GM12892 (cell line): ENCODE data around the gene C12orf60. TPM values are rescaled to one million over a fixed set of nuclear protein-coding genes. Genes with fewer than 3 reads are reported as not detected.
"Not testable (repeated sequence)": the region's sequence is repeated elsewhere in the genome, so short reads cannot be mapped to it uniquely, and the experiment has no call there.

Source experiments
- DNase-seq: peaks from one replicate; pipeline ENCODE4 v3.0.0; 2011; ENCODE audit not compliant: insufficient read length
- FAIRE-seq: peaks from 2 replicates; lab custom pipeline; 2011; peaks lifted over from hg19 to GRCh38; lab: Jason Lieb, UNC
- POLR2A ChIP-seq: IDR thresholded peaks from 2 replicates; pipeline ENCODE4 v1.6.1; 2011; ENCODE audit warnings: low read depth, low read length, control low read depth
- POLR2AphosphoS5 ChIP-seq: IDR thresholded peaks from 2 replicates; pipeline ENCODE4 v1.6.1; 2011; ENCODE audit warnings: low read depth, low read length, control low read depth
- TAF1 ChIP-seq: IDR thresholded peaks from 2 replicates; pipeline ENCODE4 v1.6.1; 2011; ENCODE audit warnings: low read depth, mild to moderate bottlenecking, control low read depth, low read length, borderline replicate concordance
- polyA plus RNA-seq: library from polyadenylated mRNA; unstranded; fragments of >200 nt; gene quantifications from one replicate; pipeline ENCODE4 v1.2.1, GENCODE V29; 2012; ENCODE audit warnings: missing spikeins, inconsistent platforms; ENCODE audit not compliant: missing spikeins

Gene C12orf60, protein sequence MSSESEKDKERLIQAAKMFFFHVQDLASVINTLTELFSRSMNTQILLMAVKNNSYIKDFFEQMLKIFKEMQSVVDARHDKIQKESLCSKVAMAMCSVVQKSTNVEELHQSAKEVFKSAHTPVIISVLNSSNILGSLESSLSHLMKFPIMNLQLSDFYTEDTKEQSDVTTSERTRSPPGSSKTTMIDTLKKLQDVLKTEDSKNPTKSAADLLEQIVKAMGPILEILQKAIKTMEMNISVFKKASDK
- polyA plus RNA-seq = 3.6 TPM

DNA sequence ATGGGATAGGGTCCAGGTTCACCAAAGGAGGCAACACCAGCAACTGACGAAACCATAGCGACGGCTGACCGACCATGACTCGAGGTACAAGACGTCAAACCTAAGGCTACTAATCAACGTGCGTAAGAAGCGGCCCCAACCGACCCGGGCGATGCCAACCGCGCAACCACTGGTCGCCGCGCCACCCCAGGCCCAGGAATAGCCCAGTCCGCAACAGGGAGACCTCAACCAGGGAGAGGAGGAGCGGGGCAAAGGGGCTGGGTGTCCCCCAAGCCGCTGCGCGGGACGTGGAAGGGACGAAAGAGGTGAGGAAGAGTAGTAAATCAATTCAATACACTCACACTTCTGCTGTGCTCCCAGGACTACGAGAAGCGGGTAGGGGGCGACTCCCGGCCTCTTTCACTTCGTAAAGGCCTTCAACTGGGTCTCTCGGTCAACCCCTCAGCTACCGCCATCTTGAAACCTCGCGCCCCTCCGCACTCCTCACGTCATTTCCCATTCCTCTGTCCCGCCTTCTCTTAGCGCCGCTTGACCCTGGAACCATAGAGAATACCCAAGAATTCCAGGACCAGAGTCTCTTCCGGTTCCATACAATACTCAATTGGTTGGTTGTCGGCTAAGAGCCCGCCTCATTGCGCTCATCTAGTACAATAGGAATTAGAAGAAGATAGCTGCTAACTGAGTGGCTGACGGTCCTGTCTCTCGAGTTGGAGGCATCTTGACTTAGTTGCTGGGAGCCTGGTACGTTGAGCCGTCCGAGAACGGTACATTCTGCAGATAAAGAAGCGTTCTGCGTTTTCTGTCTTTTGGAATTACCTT, at the start of gene C12orf60, which contains the start of gene WBP11:
C12orf60 (plus strand) TSS at position 660 of the 819 bp plus-strand sequence. CDS start 19,266 bp downstream, outside the sequence.
WBP11 (minus strand) TSS at position 468 of the 819 bp plus-strand sequence. CDS start 2,095 bp downstream, outside the sequence.
- TF ChIP-seq TAF1 (0 out of 2 replicates have a peak, but pooled peaks have one; percentile 63), POLR2A (peak; percentile 84), POLR2AphosphoS5 (peak; percentile 65; the same call in 1 of the 2 replicates)
- peak; percentile 96 for FAIRE-seq
- DNase-seq = peak; percentile 63

DNA sequence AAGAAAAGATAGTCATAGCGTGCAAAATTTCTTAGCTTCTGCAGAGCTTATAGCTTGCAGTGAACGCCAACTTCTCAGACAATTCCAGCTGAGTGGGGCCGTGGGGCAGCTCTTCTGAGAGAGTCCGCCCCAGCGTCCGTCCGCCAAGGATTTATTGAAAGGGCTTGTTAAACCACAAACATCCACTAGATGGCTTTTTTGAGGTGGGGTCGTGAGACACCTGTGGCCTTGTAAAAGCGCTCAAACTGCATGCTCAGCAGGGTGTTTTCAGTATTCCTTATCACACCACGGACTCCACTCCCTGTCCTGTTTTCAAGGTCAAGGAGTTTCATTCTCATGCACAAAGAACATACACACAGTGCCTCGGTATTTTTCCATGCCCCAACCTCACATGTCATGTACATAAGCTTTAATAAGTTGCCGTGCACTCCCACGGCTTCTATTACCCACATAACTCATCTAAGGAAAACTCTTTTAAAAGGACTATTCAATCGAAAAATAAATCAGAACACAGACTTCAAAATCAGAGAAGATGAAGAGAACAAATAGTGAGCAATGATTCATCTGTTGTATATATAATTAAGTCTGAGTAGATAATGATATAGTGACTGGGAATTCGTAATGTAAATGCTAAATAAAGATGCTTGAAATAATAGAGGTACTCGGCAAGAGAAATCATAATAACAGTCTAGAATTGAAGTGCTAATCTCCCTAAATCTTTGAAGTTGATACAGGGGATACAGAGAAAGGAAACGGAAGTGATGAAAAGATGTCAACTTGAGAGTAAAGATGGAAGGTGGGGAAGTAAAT, 46.9 kb upstream of the C12orf60 start:
- no peak for TF ChIP-seq TAF1
- no peak for FAIRE-seq
- DNase-seq = no peak

DNA sequence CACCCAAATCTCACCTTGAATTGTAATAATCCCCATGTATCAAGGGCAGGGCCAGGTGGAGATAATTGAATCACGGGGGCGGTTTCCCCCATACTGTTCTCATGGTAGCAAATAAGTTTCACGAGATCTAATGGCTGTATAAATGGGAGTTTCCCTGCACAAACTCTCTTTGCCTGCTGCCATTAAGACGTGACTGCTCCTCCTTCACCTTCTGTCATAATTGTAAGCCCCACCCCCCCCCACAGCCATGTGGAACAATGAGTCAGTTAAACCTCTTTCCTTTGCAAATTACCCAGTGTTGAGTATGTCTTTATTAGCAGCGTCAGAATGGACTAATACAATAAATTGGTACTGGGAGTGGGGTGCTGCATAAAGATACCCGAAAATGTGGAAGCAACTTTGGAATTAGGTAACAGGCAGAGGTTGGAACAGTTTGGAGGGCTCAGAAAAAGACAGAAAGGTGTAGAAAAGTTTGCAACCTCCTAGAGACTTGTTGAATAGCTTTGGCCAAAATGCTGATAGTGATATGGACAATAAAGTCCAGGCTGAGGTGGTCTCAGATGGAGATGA, 43.7 kb upstream of the C12orf60 start:
- not testable (repeated sequence) for FAIRE-seq

DNA sequence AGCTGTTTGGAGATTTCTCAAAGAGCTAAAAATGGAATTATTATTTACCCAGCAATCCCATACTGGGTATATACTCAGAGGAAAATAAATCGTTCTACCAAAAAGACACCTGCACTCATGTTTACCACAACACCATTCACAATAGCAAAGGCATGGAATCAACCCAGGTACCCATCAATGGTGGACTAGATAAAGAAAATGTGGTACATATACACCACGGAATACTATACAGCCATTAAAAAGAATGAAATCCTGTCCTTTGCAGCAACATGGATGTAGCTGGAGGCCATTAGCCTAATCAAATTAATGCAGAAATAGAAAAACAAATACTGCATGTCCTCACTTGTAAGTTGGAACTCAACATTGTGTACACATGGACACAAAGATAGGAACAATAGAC, 38.1 kb upstream of the C12orf60 start:
- TF ChIP-seq POLR2A (no peak), POLR2AphosphoS5 (no peak), TAF1 (no peak)
- no peak for DNase-seq
- no peak for FAIRE-seq

More for the DNA sequence above, 43.7 kb upstream of the C12orf60 start:
- DNase-seq = not testable (repeated sequence)

DNA sequence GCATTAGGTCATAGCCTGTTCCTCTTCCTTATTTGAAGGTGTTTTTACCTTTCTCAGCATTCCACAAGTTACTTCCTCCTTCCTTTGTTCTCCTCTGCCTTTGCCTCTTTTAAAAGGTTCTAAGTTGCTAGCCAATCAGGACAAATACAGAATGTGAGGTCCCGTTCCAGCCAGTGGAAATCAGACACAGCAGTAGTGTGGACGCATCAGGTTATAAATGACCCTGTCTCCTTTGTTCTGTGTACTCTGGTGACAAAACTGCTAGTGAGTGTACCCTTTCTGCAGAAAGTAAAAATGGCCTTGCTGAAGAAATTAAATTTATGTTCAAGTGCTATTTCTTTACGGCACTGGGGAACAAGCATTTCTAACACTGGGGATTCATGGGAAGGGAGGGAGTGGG, 37.5 kb upstream of the C12orf60 start:
- not testable (repeated sequence) for DNase-seq, FAIRE-seq

DNA sequence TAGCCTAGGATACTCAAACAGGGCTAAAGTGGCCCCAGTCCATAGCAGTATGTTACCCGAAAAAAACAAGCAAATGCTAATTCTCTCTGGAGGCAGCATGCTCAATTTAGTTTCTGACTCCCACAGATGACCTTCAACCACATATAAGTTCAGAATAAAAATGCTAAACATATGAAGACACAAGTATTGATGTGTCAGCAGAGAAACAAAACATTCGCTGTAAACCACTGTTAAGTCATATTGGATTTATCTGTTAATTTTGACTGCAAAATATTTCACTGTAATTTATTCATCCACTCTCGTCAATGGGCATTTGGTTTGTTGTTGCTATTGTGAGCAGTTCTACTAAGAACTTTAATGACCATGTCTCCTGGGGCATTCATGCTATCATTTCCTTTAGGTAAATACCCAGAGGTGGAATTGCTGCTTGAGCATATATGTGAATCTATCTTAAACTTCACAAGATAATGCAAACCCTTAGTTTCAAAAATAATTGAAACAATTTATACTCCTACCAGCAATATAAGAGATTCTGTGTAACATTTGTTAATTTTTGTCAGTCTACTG, 36.7 kb upstream of the C12orf60 start:
- FAIRE-seq (no peak), DNase-seq (no peak)
- TF ChIP-seq POLR2A = no peak

DNA sequence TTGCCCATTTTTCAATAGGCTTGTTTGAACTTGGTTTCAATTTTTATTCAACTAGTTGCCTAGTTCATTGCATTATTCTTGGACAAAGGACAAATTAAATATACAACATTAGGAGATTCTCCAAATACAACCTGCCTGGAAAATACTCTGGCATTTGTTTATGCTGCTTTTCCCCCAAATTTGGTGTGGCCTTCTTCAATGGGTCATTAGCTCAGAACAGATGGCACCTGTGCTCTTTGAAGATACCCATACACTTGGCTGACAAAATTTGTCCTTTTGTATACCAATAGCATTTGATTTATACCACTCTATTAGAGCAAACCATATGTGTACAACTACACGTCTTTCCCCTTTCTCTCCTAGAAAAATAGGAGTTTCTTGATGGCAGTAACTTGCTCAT, 35.9 kb upstream of the C12orf60 start:
- DNase-seq = no peak
- FAIRE-seq = no peak
- no peak for TF ChIP-seq POLR2A
- no peak for TF ChIP-seq TAF1
- TF ChIP-seq POLR2AphosphoS5 = no peak

DNA sequence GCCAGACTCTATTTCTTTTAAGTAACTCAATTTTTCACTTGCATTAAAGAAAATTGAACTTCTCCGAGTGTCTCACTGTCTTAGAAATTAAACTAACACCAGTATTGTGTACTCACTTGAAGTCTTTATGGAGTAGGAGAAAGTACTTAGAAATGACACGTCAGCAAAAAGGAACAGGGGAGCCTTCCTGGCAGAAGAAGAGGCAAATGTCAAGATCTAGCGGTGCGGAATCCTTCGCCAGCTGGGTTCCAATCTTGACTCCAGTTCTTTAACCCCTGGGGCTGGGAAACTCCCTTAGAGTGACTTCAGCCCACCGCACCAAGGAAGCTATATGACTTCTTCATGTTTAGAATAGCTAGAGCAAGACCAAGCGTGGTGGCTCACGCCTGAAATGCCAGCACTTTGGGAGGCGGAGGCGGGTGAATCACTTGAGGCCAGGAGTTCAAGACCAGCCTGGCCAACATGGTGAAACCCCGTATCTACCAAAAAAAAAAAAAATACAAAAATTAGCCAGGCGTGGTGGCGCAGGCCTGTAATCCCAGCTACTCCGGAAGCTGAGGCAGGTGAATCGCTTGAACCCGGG, 34.6 kb upstream of the C12orf60 start:
- DNase-seq = peak; percentile 2
- FAIRE-seq = peak; percentile 64
- TF ChIP-seq TAF1 = no peak
- TF ChIP-seq POLR2AphosphoS5 = no peak
- TF ChIP-seq POLR2A = no peak

DNA sequence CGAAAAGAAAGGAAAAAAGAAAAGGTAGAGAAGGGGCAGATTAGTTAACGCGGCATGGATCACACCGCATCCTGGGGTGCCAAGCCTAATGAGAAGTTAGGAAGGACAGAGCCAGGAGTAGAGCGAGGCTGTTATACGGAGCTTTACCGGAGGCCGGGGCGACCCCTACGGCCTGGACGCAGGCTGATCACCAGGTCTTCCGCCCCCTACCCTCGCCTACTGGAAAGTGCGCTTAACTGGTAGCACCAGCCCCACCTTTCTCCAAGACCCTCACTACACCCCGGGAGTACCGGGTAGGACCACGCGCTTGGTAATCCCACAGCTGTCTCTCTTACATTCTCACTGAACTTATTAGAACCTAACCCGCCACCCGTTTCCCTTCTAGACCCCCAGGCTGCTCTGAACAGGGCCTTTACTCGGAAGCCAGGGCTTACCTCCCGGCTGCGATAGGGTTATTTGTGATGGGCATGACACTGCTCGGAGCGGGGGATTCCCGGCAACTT, 34.0 kb upstream of the C12orf60 start:
- TF ChIP-seq TAF1 = no peak; the same call in 1 of the 2 replicates
- TF ChIP-seq POLR2AphosphoS5 = no peak
- no peak for TF ChIP-seq POLR2A
- peak; percentile 6 for DNase-seq
- FAIRE-seq = no peak

DNA sequence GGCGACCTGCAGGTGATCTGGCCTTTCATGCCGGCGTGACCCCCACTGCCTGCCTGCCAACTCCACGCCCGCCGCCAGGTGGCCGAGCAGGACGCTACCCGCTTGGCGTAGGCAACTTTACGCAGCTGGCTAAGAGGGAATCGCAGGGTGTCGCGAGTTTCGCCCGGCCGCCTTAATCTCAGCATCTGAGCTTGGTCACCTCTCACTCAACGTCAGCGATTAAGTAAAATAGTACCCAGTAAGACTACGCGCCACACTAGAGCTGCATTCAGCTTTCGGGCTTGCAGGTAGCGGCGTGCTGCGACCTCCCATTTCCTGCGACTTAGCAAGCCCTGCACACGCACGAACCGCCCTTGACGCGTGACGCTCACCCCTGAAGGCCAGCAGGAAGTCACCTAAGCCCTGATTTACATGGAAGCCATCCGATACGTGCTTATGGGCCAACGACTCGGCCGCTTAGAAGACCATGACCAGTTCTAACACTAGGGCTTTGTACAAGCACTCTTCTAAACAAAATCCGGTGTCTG, 33.4 kb upstream of the C12orf60 start:
- DNase-seq (peak; percentile 41), FAIRE-seq (peak; percentile 96)
- peak; percentile 32; the same call in 1 of the 2 replicates for TF ChIP-seq TAF1
- TF ChIP-seq POLR2A = peak; percentile 92
- TF ChIP-seq POLR2AphosphoS5 = peak; percentile 85
